ENCODE measurements around the gene CTBP2.
A peak's percentile ranks its signal among the peaks of the same experiment; 100 is the strongest.

The CTBP2 gene

DNA sequence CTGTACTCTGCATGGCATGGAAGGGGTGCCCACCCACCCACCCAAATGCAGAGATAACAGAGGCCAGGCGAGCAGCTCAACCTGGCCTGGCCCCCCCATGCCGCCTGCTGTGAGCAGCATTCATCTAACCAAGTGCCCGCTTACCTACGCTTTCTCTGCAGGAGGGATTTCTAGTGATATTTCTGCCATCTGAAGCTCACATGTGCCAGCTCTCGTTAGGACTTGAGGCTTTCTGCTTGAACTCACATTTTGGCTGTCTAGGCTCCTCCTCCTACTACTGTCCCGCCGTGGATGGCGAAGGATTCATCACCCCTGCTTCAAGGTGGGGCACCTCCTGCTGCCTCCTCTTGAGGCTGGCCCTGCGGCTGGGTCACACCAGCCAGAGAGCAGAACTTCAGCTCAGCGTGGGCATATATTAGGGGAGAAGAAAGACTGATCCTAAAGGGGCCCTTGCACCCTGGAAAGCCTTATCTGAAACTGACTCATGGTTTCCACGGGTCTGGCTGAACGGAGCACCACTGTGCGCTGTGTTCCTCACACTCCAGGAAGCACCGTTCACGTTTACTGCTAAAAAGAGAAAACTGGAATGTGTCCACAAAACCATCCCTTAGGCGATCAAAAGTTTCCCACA, 45.5 kb downstream of the CTBP2 start:
- TF ChIP-seq, protein P1, sequence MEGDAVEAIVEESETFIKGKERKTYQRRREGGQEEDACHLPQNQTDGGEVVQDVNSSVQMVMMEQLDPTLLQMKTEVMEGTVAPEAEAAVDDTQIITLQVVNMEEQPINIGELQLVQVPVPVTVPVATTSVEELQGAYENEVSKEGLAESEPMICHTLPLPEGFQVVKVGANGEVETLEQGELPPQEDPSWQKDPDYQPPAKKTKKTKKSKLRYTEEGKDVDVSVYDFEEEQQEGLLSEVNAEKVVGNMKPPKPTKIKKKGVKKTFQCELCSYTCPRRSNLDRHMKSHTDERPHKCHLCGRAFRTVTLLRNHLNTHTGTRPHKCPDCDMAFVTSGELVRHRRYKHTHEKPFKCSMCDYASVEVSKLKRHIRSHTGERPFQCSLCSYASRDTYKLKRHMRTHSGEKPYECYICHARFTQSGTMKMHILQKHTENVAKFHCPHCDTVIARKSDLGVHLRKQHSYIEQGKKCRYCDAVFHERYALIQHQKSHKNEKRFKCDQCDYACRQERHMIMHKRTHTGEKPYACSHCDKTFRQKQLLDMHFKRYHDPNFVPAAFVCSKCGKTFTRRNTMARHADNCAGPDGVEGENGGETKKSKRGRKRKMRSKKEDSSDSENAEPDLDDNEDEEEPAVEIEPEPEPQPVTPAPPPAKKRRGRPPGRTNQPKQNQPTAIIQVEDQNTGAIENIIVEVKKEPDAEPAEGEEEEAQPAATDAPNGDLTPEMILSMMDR (IDR thresholded peaks at IDR 0.05; ENCODE audit: low read depth, low read length): no peak

DNA sequence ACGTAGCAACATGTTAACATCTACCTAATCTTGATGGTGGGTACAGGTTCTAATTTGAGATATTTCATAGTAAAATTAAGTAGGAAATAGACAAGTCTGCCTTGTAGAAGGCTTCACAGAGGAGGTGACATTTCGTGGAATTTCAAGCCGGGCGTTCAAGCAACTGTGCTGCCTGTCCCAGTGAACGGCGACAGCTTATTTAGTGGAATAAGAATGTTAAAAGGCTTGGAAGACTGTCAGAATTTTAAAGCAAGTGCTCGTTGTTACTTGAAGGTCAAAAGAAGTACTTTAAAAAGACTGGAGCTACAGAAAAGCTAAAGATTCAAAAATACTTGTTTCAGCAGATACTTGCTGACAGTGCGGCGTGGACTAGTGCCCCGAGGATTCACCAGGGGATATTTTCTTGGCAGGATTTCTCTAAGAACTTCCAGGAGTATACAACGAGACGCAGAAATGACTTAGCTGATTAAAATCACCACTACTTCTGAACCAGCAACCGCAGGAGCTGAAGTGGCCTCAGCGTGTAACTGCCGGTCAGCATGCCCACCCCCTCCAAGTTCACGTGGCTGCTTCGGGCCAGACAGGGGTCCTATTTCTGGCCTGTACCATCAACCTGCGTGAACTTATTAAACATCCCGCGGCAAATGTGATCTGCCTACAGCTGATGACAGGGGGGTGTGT, 46.5 kb downstream of the CTBP2 start:
- TF ChIP-seq, protein P1 (IDR thresholded peaks at IDR 0.05; ENCODE audit: low read depth, low read length): no peak
- H3K4me3 ChIP-seq (replicated peaks in 1 of 2; ENCODE audit: low read depth in 2 of 2, low read length in 2 of 2): no peak overlapping the region
- DNase-seq (ENCODE audit: low read depth in 2 of 2): peak; percentile 56 to 65

More for the DNA sequence above, 45.5 kb downstream of the CTBP2 start:
- DNase-seq (ENCODE audit: low read depth in 2 of 2): peak in 1 of 2 donors; percentile 30
- H3K4me3 ChIP-seq (replicated peaks in 1 of 2; ENCODE audit: low read depth in 2 of 2, low read length in 2 of 2): no peak overlapping the region

DNA sequence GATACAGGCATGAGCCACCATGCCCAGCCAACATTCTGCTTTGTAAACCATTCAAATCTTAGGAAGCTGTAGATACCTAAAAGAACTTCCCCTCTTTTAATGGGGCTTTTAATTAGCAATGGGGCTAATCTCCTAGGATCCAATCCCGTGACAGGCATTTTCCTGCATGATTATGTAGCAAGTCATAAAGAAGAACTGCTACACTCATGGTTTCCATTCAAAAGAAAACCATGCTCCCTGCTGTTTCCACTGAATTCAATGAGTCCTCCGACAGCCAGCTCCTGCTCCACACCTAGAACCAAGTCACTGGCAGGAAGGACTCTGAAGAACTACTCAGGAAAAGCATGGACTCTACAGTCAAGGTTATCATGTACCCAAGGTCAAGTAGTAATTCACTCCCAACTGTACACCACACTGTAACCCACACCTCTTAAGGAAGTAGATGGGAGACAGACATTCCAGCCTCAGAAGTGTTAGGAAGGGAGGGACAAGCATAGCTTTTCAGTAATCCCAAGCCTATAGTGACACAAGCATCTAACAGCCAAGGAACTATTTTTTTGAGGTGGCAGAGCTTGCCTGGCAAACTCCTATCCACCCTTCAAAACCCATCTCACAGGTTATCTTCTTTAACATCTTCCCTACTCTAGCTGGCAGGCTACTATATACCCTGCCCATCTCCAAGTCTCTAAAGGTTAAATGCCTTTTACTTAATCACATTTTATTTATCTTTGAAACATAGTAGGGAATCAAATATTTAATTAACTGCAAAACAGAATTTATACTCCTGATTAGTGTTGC, 47.5 kb downstream of the CTBP2 start:
- TF ChIP-seq, protein P1 (IDR thresholded peaks at IDR 0.05; ENCODE audit: low read depth, low read length): no peak
- no peak overlapping the region for H3K4me3 ChIP-seq (replicated peaks in 1 of 2; ENCODE audit: low read depth in 2 of 2, low read length in 2 of 2)
- DNase-seq (ENCODE audit: low read depth in 2 of 2): no peak

DNA sequence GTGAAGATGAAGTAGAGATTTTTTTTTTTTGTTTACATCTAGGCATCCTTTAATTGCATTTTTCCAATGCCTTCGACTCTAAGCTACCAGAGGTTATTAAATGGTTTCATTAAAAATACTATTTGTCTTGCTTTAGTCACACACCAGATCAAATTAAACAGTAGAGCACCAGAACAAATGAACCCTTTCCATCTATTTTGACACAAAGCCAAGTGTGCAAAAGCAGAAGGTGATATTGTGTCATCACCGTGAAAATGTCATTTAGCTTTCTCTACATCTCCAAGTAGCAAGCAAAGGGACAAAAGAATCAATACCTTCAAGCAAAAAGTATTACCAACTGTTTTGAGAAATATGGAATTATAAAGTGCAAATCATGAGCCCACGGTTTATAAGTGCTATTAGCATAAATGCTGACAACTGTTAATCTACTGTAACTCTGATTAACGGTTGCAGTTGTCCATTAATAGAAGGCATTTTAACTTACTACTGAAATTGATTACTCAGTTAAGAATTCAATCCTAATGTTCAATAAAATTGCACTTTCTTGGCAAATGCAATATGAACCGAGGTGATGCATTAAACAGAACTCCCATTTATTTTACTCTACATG, 49.1 kb downstream of the CTBP2 start:
- DNase-seq (ENCODE audit: low read depth in 2 of 2): no peak
- TF ChIP-seq, protein P1 (IDR thresholded peaks at IDR 0.05; ENCODE audit: low read depth, low read length): no peak
- H3K4me3 ChIP-seq (replicated peaks in 1 of 2; ENCODE audit: low read depth in 2 of 2, low read length in 2 of 2): no peak overlapping the region

DNA sequence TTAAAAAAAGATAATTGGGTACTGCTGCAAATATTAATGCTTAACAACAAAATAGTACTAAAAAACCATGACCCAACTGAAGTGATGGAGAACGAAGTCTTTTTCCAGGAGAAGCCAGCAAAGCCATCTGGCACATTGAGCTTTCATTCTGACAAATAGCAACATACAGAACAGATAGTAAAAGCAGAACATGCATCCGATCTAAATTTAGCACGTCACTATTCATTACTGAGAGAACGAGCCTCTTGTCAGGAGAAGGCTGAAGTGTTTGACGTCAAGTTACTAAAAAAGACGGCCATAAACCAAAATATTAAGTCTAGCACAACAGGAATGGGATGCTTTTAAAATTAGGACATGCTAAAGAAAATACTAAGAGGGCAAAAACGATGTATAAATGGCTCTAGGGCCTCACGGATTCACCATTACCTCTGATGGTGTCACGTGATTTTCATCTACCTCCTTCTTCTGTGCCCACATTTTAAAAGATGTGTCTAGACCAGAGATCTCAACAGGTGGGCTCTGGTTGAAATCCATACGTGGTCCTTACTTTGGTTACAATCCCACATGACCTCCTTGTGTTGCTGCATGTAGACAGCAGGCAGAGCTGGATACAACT, 52.3 kb downstream of the CTBP2 start:
- DNase-seq (ENCODE audit: low read depth in 2 of 2): no peak
- TF ChIP-seq, protein P1 (IDR thresholded peaks at IDR 0.05; ENCODE audit: low read depth, low read length): no peak
- H3K4me3 ChIP-seq (replicated peaks in 1 of 2; ENCODE audit: low read depth in 2 of 2, low read length in 2 of 2): no peak overlapping the region
